ENCODE measurements around the gene SCAPER.
"Not testable (repeated sequence)": the region's sequence is repeated elsewhere in the genome, so short reads cannot be mapped to it uniquely, and the experiment has no call there.

The SCAPER gene

GRCh38 chr15:76904461-76905012, 603 bp downstream of the SCAPER start:
- peak; percentile 6 for DNase-seq

- DNase-seq, result no peak
Measured at GRCh38 chr15:76903251-76903681, 1.9 kb downstream of the SCAPER start.

GRCh38 chr15:76901965-76902364, 3.2 kb downstream of the SCAPER start:
- no peak for DNase-seq

GRCh38 chr15:76899931-76900310, 5.2 kb downstream of the SCAPER start:
- DNase-seq, result not testable (repeated sequence)

GRCh38 chr15:76899176-76899930, 5.8 kb downstream of the SCAPER start:
- not testable (repeated sequence) for DNase-seq

- DNase-seq, result no peak
Measured at GRCh38 chr15:76898102-76898501, 7.0 kb downstream of the SCAPER start.

- no peak for DNase-seq
Measured at GRCh38 chr15:76894174-76894573, 11.0 kb downstream of the SCAPER start.

- DNase-seq, result not testable (repeated sequence)
Measured at GRCh38 chr15:76892836-76893235, 12.3 kb downstream of the SCAPER start.

GRCh38 chr15:76887280-76888141, 17.6 kb downstream of the SCAPER start:
- not testable (repeated sequence) for DNase-seq

- DNase-seq, result no peak
Measured at GRCh38 chr15:76885212-76885611, 19.9 kb downstream of the SCAPER start.

- DNase-seq, result no peak
Measured at GRCh38 chr15:76875911-76876310, 29.2 kb downstream of the SCAPER start.

- not testable (repeated sequence) for DNase-seq
Measured at GRCh38 chr15:76873066-76873465, 32.1 kb downstream of the SCAPER start.

- no peak for DNase-seq
Measured at GRCh38 chr15:76871930-76872329, 33.2 kb downstream of the SCAPER start.

- DNase-seq, result no peak
Measured at GRCh38 chr15:76868740-76869139, 36.4 kb downstream of the SCAPER start.

GRCh38 chr15:76866716-76867321, 38.3 kb downstream of the SCAPER start:
- no peak for DNase-seq

GRCh38 chr15:76866008-76866407, 39.1 kb downstream of the SCAPER start:
- DNase-seq, result no peak

GRCh38 chr15:76865548-76865991, 39.6 kb downstream of the SCAPER start:
- no peak for DNase-seq

- DNase-seq, result no peak
Measured at GRCh38 chr15:76864586-76864985, 40.6 kb downstream of the SCAPER start.

- DNase-seq, result no peak
Measured at GRCh38 chr15:76863693-76864092, 41.4 kb downstream of the SCAPER start.

GRCh38 chr15:76863123-76863522, 42.0 kb downstream of the SCAPER start:
- no peak for DNase-seq

- no peak for DNase-seq
Measured at GRCh38 chr15:76861815-76862397, 43.2 kb downstream of the SCAPER start.

GRCh38 chr15:76860201-76860600, 44.9 kb downstream of the SCAPER start:
- DNase-seq, result no peak

- not testable (repeated sequence) for DNase-seq
Measured at GRCh38 chr15:76850367-76850766, 54.8 kb downstream of the SCAPER start.
